GM12878 (cell line): ENCODE measurements around the gene MRTFB. TPM values are rescaled to one million over a fixed set of nuclear protein-coding genes. Genes with fewer than 3 reads are reported as not detected.

ENCODE experiments used
- BRCA1 ChIP-seq: IDR thresholded peaks from 2 replicates; pipeline ENCODE4 v1.6.1; 2011; ENCODE audit warnings: low read depth, low read length, improper control_type of control experiment
- CBX5 ChIP-seq: sonication (generic); IDR thresholded peaks from 2 replicates; pipeline ENCODE4 v1.6.1; 2016; ENCODE audit warnings: low read depth, moderate library complexity, mild to moderate bottlenecking, inconsistent platforms
- EP300 ChIP-seq, 2 experiments: fragments of 150-350 bp in 1 of 2; IDR thresholded peaks; 2 replicates each; pipeline ENCODE4 v1.6.1; 2011 to 2012; ENCODE audit warnings: low read depth in 2 of 2, low read length in 2 of 2, borderline replicate concordance in 1 of 2, improper control_type of control experiment in 1 of 2, inconsistent platforms in 1 of 2; ENCODE audit not compliant: control insufficient read depth in 1 of 2
- EZH2 ChIP-seq: IDR thresholded peaks from 2 replicates; pipeline ENCODE4 v1.6.1; 2012; ENCODE audit warnings: low read depth, mild to moderate bottlenecking, control low read depth, inconsistent platforms, low read length, borderline replicate concordance; ENCODE audit not compliant: control insufficient read depth
- GATAD2B ChIP-seq: fragments of 450-650 bp; conservative IDR thresholded peaks from 2 replicates; pipeline ENCODE4 v1.6.1; 2017; ENCODE audit warnings: low read depth, mild to moderate bottlenecking, moderate library complexity
- IKZF1 ChIP-seq: fragments of 450-650 bp; conservative IDR thresholded peaks from 2 replicates; pipeline ENCODE4 v1.6.1; 2017; ENCODE audit warnings: antibody characterized with exemption, mild to moderate bottlenecking
- LARP7 ChIP-seq: fragments of 450-650 bp; IDR thresholded peaks from 2 replicates; pipeline ENCODE4 v1.6.1; 2017; ENCODE audit warnings: mild to moderate bottlenecking
- MYB ChIP-seq: fragments of 150-350 bp; IDR thresholded peaks from 2 replicates; pipeline ENCODE4 v1.6.1; 2014; ENCODE audit warnings: mild to moderate bottlenecking, low read depth, low read length, borderline replicate concordance
- NFYB ChIP-seq: IDR thresholded peaks from 2 replicates; pipeline ENCODE4 v1.6.1; 2011; ENCODE audit warnings: low read depth, mild to moderate bottlenecking, low read length, improper control_type of control experiment, moderate library complexity; ENCODE audit not compliant: insufficient read depth
- NR2F1 ChIP-seq: fragments of 450-650 bp; conservative IDR thresholded peaks from 2 replicates; pipeline ENCODE4 v1.6.1; 2017; ENCODE audit warnings: mild to moderate bottlenecking
- NRF1 ChIP-seq: conservative IDR thresholded peaks from 2 replicates; pipeline ENCODE4 v1.6.1; 2011; ENCODE audit warnings: mild to moderate bottlenecking, low read depth, low read length, improper control_type of control experiment
- POLR2A ChIP-seq: IDR thresholded peaks from 2 replicates; pipeline ENCODE4 v1.6.1; 2011; ENCODE audit warnings: low read depth, mild to moderate bottlenecking, low read length
- POLR2AphosphoS5 ChIP-seq: IDR thresholded peaks from 2 replicates; pipeline ENCODE4 v1.6.1; 2011; ENCODE audit warnings: mild to moderate bottlenecking, low read length, inconsistent platforms
- RAD21 ChIP-seq: IDR thresholded peaks from 2 replicates; pipeline ENCODE4 v1.6.1; 2011; ENCODE audit warnings: mild to moderate bottlenecking, low read depth, low read length, moderate library complexity; ENCODE audit not compliant: insufficient read depth
- RFX5 ChIP-seq: IDR thresholded peaks from 2 replicates; pipeline ENCODE4 v1.6.1; 2011; ENCODE audit warnings: low read depth, low read length, improper control_type of control experiment
- SMARCA5 ChIP-seq: fragments of 450-650 bp; IDR thresholded peaks from 2 replicates; pipeline ENCODE4 v1.6.1; 2017; ENCODE audit warnings: mild to moderate bottlenecking
- TBL1XR1 ChIP-seq: IDR thresholded peaks from 2 replicates; pipeline ENCODE4 v1.6.1; 2012; ENCODE audit warnings: low read depth, low read length, improper control_type of control experiment
- ZZZ3 ChIP-seq: IDR thresholded peaks from 2 replicates; pipeline ENCODE4 v1.6.1; 2011; ENCODE audit warnings: low read depth; ENCODE audit not compliant: control insufficient read depth, insufficient read length
- polyA plus RNA-seq, 11 experiments: library from polyadenylated mRNA; depleted of rRNA in 4 of 11; unstranded in 6 of 11; stranded (reverse) in 5 of 11; fragments of >200 nt; fragmentation: Nextera tagmentation in 4 of 11; fragmentation: Illumina TruSeq in 1 of 11; extraction: Ambion mirVana in 4 of 11; extraction: Trizol in 1 of 11; gene quantifications; 1 replicate in 1 of 11; 2 replicates in 10 of 11; pipeline versions ENCODE4 v1.2.1 to v1.2.3, GENCODE V29; 2011 to 2016; ENCODE audit warnings: inconsistent platforms in 2 of 11, missing spikeins in 2 of 11, low read depth in 1 of 11
- total RNA-seq, 4 experiments: library from RNA; depleted of rRNA in 3 of 4; stranded (reverse); fragments of >200 nt in 3 of 4; fragmentation: Illumina TruSeq in 1 of 4; extraction: Trizol in 1 of 4; gene quantifications; 2 replicates each; pipeline versions ENCODE4 v1.2.1 to v1.2.3, GENCODE V29; 2013 to 2021
- TF ChIP-seq, protein P1 (sequence below): fragments of 450-650 bp; conservative IDR thresholded peaks from 2 replicates; pipeline ENCODE4 v1.6.1; 2017; ENCODE audit warnings: mild to moderate bottlenecking, moderate library complexity
- TF ChIP-seq, protein P2 (sequence below), 3 experiments: IDR thresholded peaks in 2 of 3; conservative IDR thresholded peaks in 1 of 3; 2 replicates each; pipeline ENCODE4 v1.5.1; 2011; ENCODE audit warnings: low read depth in 3 of 3, low read length in 3 of 3, mild to moderate bottlenecking in 3 of 3, control low read depth in 2 of 3, moderate library complexity in 2 of 3, inconsistent platforms in 1 of 3, mixed read lengths in 1 of 3; ENCODE audit not compliant: control insufficient read depth in 2 of 3, insufficient read depth in 1 of 3; ENCODE audit errors: extremely low read depth in 1 of 3
- TF ChIP-seq, protein P3 (sequence below): IDR thresholded peaks from 2 replicates; pipeline ENCODE4 v1.6.1; 2011; ENCODE audit warnings: borderline replicate concordance, low read depth, mild to moderate bottlenecking, moderate library complexity, mixed read lengths, low read length; ENCODE audit not compliant: insufficient read depth; ENCODE audit errors: extremely low read length
- TF ChIP-seq, protein P4 (sequence below): IDR thresholded peaks from 2 replicates; pipeline ENCODE4 v1.6.1; 2011; ENCODE audit warnings: borderline replicate concordance, low read depth, mild to moderate bottlenecking, moderate library complexity, low read length; ENCODE audit not compliant: insufficient read depth, poor library complexity, severe bottlenecking

The MRTFB gene
- total and polyA plus RNA-seq, 10 of the 15 experiments (the other 5 are each of a cell fraction or from before 2014, with no cell fraction given), result 2.1 to 14.3 (median 8.0) TPM

DNA sequence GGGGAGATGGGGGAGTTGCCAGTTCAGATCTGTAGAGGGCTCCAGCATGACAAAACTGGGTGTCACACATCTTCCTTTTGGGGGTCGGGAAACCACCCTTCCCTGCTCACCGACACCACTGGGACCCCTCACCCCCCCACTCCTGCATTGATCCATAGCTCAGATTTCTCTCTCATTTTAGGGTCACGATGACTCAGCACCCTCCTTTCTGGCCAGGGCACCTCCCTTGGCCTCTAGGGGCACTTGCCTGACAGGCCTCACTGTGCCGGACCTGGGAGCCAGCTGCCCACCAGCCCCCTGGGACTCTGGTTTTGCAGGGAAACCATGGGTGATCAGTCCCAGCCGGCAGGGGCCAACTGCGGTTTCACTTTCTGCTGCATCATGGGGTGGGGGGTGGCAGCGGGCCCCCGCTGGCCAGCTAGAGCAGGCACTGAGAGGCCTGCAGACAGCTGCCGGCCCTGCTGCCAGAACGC lies 239.4 kb downstream of the MRTFB start (continued):
- TF ChIP-seq POLR2A (0 out of 2 replicates have a peak, but pooled peaks have one; percentile 27), BRCA1 (no peak), TBL1XR1 (peak; percentile 95), RAD21 (peak; percentile 13; the same call in 1 of the 2 replicates), GATAD2B (peak; percentile 100), EP300 (IDR thresholded peaks at IDR 0.05; ENCODE audit: borderline replicate concordance in 1 of 2, control insufficient read depth in 1 of 2, low read depth in 2 of 2, low read length in 2 of 2) (peak; percentile 82 to 97), CBX5 (no peak), SMARCA5 (peak; percentile 59; the same call in 1 of the 2 replicates), POLR2AphosphoS5 (no peak; the same call in 1 of the 2 replicates), MYB (0 out of 2 replicates have a peak, but pooled peaks have one; percentile 55), NRF1 (no peak), IKZF1 (peak; percentile 98), LARP7 (peak; percentile 79), ZZZ3 (no peak), NR2F1 (peak; percentile 97), NFYB (no peak), RFX5 (no peak), EZH2 (no peak)
- TF ChIP-seq, protein P1, sequence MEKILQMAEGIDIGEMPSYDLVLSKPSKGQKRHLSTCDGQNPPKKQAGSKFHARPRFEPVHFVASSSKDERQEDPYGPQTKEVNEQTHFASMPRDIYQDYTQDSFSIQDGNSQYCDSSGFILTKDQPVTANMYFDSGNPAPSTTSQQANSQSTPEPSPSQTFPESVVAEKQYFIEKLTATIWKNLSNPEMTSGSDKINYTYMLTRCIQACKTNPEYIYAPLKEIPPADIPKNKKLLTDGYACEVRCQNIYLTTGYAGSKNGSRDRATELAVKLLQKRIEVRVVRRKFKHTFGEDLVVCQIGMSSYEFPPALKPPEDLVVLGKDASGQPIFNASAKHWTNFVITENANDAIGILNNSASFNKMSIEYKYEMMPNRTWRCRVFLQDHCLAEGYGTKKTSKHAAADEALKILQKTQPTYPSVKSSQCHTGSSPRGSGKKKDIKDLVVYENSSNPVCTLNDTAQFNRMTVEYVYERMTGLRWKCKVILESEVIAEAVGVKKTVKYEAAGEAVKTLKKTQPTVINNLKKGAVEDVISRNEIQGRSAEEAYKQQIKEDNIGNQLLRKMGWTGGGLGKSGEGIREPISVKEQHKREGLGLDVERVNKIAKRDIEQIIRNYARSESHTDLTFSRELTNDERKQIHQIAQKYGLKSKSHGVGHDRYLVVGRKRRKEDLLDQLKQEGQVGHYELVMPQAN, result peak; percentile 58
- TF ChIP-seq, protein P2, sequence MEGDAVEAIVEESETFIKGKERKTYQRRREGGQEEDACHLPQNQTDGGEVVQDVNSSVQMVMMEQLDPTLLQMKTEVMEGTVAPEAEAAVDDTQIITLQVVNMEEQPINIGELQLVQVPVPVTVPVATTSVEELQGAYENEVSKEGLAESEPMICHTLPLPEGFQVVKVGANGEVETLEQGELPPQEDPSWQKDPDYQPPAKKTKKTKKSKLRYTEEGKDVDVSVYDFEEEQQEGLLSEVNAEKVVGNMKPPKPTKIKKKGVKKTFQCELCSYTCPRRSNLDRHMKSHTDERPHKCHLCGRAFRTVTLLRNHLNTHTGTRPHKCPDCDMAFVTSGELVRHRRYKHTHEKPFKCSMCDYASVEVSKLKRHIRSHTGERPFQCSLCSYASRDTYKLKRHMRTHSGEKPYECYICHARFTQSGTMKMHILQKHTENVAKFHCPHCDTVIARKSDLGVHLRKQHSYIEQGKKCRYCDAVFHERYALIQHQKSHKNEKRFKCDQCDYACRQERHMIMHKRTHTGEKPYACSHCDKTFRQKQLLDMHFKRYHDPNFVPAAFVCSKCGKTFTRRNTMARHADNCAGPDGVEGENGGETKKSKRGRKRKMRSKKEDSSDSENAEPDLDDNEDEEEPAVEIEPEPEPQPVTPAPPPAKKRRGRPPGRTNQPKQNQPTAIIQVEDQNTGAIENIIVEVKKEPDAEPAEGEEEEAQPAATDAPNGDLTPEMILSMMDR (IDR thresholded peaks at IDR 0.05 in 2 of 3, conservative IDR thresholded peaks at IDR 0.05 in 1 of 3; ENCODE audit: control insufficient read depth in 2 of 3, extremely low read depth in 1 of 3, insufficient read depth in 1 of 3, low read depth in 3 of 3, low read length in 3 of 3), result peak; percentile 35 to 60 (median 43); a peak in 5 of 6 replicates
- TF ChIP-seq, protein P3, sequence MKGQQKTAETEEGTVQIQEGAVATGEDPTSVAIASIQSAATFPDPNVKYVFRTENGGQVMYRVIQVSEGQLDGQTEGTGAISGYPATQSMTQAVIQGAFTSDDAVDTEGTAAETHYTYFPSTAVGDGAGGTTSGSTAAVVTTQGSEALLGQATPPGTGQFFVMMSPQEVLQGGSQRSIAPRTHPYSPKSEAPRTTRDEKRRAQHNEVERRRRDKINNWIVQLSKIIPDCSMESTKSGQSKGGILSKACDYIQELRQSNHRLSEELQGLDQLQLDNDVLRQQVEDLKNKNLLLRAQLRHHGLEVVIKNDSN, result no peak
- TF ChIP-seq, protein P4, sequence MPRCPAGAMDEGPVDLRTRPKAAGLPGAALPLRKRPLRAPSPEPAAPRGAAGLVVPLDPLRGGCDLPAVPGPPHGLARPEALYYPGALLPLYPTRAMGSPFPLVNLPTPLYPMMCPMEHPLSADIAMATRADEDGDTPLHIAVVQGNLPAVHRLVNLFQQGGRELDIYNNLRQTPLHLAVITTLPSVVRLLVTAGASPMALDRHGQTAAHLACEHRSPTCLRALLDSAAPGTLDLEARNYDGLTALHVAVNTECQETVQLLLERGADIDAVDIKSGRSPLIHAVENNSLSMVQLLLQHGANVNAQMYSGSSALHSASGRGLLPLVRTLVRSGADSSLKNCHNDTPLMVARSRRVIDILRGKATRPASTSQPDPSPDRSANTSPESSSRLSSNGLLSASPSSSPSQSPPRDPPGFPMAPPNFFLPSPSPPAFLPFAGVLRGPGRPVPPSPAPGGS, result peak; percentile 90
